GM19351 (cell line): ENCODE measurements around the gene AMMECR1L.
"Not testable (repeated sequence)": the region's sequence is repeated elsewhere in the genome, so short reads cannot be mapped to it uniquely, and the experiment has no call there.

Experiments
- ATAC-seq: cut with Tn5 transposase; IDR thresholded peaks from one replicate; pipeline ENCODE4 v1.9.1; 2021; ENCODE audit warnings: mild to moderate bottlenecking, moderate library complexity; ENCODE audit not compliant: unreplicated experiment

Gene AMMECR1L

GRCh38 chr2:127885780-127886592, at the start of gene AMMECR1L:
TSS of gene AMMECR1L (minus strand) at chr2:127885956. CDS start at chr2:127874234, 11,722 bp downstream.
- peak; percentile 89 for ATAC-seq

DNA sequence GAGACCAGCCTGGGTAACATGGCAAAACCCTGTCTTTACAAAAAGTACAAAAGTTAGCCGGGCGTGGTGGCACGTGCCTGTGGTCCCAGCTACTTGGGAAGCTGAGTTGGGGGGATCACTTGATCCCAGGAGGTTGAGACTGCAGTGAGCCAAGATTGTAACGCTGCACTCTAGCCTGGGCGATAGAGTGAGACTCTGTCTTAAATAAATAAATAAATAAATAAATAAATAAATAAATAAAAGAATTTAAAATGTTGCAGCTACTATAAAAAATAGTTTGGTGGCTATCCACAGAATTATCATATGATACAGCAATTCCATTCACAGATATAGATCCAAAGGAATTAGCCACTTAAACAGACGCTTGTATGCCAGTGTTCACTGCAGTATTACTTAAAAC, 49.6 kb upstream of the AMMECR1L start:
- no peak for ATAC-seq

DNA sequence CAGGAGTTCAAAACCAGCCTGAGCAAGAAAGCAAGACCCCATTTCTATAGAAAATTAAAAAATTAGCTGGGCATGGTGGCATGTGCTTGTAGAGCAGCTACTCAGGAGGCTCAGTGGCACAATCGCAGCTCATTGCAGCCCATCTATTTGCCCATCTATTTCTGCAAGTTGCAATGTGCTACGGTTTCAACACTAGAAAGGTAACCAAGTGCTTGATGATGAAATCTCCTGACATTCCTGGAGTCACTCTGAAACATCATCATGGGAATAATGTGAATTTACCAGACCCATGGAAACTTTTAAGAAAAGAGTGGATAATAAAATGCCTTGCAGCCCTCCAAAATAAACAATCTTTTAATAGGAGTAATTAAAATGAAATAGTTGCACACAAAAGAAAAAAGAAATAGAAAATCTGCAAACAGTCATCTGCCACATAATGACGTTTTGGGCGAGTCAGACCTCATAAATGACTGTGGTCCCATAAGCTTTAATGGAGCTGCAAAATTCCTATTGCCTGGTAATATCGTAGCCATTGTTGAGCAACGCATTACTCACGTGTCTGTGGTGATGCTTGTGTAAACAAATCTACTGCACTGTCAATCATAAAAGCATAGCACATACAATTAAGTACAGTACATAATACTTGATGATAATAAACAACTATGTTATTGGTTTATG, 46.6 kb upstream of the AMMECR1L start:
- no peak for ATAC-seq

- no peak for ATAC-seq
Measured at GRCh38 chr2:127929449-127929848, 43.7 kb upstream of the AMMECR1L start.

- no peak for ATAC-seq
Measured at GRCh38 chr2:127927384-127927783, 41.6 kb upstream of the AMMECR1L start.

GRCh38 chr2:127917916-127918315, 32.2 kb upstream of the AMMECR1L start:
- no peak for ATAC-seq

GRCh38 chr2:127913808-127914457, 28.2 kb upstream of the AMMECR1L start:
- no peak for ATAC-seq

- ATAC-seq, result no peak
Measured at GRCh38 chr2:127911737-127912136, 26.0 kb upstream of the AMMECR1L start.

- ATAC-seq, result no peak
Measured at GRCh38 chr2:127910415-127910814, 24.7 kb upstream of the AMMECR1L start.

GRCh38 chr2:127909019-127909418, 23.3 kb upstream of the AMMECR1L start:
- ATAC-seq, result no peak

DNA sequence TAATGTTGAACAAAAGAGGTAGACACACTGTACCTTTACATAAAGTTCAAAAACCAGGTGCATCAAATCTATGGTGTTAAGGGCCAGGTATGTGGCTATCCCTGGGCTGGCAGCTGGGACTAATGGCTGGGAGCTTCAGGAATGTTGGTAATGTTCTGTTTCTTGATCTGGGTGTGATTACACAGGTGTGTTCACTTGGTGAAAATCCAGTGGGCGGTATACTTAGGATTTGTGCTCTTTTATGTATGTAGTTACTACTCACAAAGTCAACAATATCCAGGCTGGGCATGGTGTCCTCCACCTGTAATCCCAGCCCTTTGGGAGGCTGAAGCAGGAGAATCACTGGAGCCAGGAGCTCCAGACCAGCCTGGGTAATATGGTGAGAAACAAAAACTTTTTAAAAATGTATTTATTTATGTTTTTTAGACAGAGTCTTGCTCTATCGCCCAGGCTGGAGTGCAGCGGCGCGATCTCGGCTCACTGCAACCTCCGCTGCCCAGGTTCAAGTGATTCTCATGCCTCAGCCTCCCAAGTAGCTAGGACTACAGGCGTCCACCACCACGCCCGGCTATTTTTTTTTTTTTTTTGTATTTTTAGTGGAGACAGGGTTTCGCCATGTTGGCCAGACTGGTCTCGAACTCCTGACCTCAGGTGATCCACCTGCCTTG, 22.1 kb upstream of the AMMECR1L start:
- ATAC-seq, result not testable (repeated sequence)

DNA sequence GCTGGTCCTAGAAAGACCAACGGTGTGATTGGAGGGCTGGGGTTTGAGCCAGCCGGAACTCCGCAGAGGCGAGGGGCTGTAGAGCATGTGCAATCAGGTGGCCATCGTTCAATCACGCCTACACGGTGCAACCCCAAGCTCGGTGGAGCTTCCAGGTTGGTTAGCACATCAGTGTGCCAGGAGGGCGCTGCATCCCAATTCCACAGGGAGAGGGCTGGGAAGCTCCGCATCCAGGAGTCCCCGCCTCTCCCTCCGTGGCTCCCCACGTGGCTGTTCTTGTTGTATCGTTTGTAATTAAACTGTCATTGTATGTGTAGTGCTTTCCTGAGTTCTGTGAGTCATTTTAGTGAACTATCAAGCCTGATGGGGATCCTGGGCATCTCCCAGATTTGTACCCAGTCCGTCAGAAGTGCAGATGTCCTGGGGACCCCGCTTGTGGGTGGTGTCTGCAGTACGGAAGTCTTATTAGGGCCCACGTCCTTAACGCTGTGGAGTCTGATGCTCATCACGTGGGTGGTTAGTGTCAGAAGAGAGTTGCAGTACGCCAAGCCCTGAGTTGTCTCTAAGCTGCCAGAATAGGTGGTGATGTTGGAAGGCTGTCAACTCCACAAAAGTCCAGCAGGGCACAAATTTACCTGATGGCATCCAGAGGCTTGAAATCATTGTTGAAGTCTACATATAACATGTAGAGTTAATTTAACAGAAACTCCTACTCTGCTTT, 20.6 kb upstream of the AMMECR1L start:
- ATAC-seq, result no peak

GRCh38 chr2:127901339-127902056, 15.7 kb upstream of the AMMECR1L start:
- no peak for ATAC-seq

- no peak for ATAC-seq
Measured at GRCh38 chr2:127897531-127898211, 11.9 kb upstream of the AMMECR1L start.

GRCh38 chr2:127893494-127893893, 7.7 kb upstream of the AMMECR1L start:
- ATAC-seq, result no peak

DNA sequence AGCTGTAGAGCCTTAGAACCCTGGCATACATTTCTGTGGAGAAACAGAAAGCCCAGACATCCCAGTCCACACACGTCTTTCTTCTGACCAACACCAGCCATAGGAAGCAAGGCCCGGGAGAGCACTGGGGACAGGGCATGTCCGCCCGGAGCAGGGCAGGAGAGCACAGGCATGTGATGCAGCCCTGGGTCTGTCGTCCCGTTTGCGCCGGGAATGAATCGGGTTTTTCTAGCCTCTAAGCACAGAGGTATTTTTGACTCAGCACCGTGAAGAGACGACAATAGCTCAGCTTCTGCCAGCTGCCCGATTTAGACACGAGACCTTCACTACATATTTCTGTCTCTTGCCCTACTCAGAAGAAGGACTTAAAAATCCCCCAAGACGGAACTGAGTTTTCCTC, 7.3 kb upstream of the AMMECR1L start:
- ATAC-seq, result no peak

- ATAC-seq, result no peak
Measured at GRCh38 chr2:127891811-127892210, 6.1 kb upstream of the AMMECR1L start.

- ATAC-seq, result not testable (repeated sequence)
Measured at GRCh38 chr2:127890756-127891155, 5.0 kb upstream of the AMMECR1L start.

GRCh38 chr2:127888772-127889171, 3.0 kb upstream of the AMMECR1L start:
- ATAC-seq, result no peak
